AG09309 (cell line): ENCODE data around the gene RALA.

Experiments used
- DNase-seq: peaks from one replicate; pipeline ENCODE4 v3.0.0-alpha.2; 2010; ENCODE audit warnings: low read depth
- H3K4me3 ChIP-seq: 2 replicates; pipeline ENCODE4 v1.5.1; 2011; ENCODE audit warnings: mild to moderate bottlenecking, low read depth, low read length, moderate library complexity; ENCODE audit not compliant: control insufficient read depth
- TF ChIP-seq, protein P1 (sequence below): IDR thresholded peaks from 2 replicates; pipeline ENCODE4 v1.5.1; 2011; ENCODE audit warnings: mild to moderate bottlenecking, low read depth, low read length, inconsistent platforms; ENCODE audit not compliant: insufficient read depth, control insufficient read depth; ENCODE audit errors: missing control alignments

Gene RALA

DNA sequence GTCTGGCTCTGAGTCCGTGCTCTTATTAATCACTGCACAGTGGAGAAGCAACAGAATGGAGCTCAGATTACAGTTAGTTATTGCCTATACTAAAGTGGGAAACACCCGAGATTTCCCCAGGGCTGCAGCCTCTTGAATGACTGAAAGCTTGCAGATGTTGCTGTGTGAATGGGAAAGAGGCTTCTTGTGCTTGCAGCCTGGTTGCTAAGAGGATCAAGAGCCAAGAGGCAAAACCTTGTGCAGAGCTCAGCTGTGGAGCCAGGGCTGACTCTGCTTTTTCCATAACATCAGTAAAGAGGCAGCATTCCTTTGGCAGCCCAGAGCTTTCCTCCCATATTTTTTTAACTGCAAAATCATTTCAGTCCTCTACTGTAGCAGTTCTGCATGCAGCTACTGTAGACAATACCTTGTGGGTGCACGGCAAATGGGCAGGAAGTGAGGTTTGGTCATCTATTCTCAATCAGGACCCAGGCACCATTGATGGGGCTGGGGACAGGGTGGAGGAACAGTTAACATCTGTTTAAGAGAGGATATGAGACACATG is 86.5 kb downstream of the RALA start:
- TF ChIP-seq, protein P1, sequence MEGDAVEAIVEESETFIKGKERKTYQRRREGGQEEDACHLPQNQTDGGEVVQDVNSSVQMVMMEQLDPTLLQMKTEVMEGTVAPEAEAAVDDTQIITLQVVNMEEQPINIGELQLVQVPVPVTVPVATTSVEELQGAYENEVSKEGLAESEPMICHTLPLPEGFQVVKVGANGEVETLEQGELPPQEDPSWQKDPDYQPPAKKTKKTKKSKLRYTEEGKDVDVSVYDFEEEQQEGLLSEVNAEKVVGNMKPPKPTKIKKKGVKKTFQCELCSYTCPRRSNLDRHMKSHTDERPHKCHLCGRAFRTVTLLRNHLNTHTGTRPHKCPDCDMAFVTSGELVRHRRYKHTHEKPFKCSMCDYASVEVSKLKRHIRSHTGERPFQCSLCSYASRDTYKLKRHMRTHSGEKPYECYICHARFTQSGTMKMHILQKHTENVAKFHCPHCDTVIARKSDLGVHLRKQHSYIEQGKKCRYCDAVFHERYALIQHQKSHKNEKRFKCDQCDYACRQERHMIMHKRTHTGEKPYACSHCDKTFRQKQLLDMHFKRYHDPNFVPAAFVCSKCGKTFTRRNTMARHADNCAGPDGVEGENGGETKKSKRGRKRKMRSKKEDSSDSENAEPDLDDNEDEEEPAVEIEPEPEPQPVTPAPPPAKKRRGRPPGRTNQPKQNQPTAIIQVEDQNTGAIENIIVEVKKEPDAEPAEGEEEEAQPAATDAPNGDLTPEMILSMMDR = no peak
- no peak overlapping the region for H3K4me3 ChIP-seq
- DNase-seq = no peak

- DNase-seq = no peak
- H3K4me3 ChIP-seq = no peak overlapping the region
- TF ChIP-seq, protein P1 = no peak
These were observed 89.4 kb downstream of the RALA start for GRCh38 chr7:39712751-39713150.

DNA sequence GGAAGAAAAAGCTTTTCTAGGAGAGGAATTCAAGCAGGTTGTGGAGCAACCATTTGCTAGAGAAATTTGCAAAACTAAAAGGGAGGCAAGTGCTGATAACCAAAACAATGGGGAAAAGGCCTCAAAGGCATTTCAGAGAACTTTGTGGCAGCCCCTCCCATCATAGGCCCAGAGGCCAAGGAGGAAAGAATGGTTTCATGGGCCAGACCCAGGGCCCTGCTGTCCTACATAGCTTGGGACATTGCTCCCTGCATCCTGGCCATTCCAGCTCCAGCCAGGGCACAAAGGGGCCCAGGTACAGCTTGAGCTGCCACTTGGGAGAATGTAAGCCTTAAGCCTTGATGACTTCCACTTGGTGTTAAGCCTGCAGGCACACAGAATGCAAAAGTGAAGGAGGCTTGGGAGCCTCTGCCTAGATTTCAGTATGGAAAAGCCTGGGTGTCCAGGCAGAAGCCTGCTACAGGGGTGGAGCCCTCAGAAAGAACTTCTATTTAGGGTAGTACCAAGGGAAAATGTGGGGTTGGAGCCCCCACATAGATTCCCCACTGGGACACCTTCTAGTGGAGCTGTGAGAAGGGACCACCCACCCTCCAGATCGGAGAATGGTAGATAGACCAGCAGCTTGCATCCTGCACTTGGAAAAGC is 91.2 kb downstream of the RALA start:
- no peak for DNase-seq
- TF ChIP-seq, protein P1 = no peak
- no peak overlapping the region for H3K4me3 ChIP-seq

- DNase-seq = peak; percentile 39
- TF ChIP-seq, protein P1 = no peak
- no peak overlapping the region for H3K4me3 ChIP-seq
These were observed 97.2 kb downstream of the RALA start for GRCh38 chr7:39720586-39720985.

DNA sequence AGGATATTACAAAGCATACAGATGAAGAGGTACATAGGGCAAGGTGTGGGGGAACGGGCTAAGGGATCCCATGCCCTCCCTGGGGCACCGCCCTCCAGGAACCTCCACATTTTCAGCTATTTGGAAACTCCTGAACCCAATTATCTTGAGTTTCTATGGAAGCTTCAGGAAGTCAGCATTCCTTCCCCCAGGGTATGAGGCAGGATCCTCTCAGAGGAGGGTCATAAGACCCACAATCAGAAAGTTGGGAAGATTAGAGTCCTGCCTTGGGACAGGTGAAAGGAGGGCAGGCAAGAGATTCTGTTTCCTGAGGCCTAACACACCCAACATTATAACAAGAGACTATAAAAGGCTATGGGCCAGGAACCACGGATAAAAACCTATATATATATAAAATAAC is 98.0 kb downstream of the RALA start:
- no peak for DNase-seq
- no peak overlapping the region for H3K4me3 ChIP-seq

DNA sequence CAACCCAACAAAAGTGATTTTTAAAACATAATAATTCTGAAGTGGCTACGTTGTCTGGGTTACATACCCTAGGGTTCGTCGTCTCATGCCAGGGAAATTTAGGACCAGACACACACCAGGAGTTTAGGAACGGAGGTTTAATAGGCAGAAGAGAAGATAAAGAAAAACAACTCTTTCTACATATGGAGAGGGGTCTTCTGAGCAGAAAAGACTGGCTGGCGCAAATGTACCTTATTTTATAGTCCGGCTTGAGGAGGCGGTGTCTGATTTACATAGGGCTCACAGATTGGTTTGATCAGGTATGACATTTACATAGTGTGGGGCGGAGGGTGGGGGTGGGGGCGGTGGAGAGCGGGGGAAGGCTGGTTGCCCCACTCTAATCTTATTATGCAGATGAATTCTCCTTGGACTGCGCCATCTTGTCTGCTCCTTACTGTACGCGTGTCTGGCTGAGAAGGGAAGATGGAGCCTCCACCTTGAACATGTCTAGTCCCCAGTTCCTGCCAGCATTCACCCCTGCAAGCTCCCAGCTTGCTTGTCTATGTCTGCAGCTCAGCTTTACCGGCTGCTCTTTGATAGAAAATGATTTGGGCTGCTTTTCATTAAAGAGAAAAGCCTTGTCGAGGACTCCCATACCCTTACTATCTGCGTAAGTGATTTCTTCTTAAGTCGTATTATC is 98.7 kb downstream of the RALA start:
- TF ChIP-seq, protein P1 = no peak
- H3K4me3 ChIP-seq = no peak overlapping the region
- no peak for DNase-seq

More for the DNA sequence above, 98.0 kb downstream of the RALA start:
- TF ChIP-seq, protein P1 = no peak
